Activated CD4-positive, alpha-beta T cell treated with anti-CD3 and anti-CD28 coated beads, Interleukin-2, amount 50 U/mL, for 1 hour (primary cell): ENCODE results near the gene ASGR1.

Source experiments
- DNase-seq: peaks from one replicate; pipeline ENCODE4 v3.0.0-alpha.2; 2020

ASGR1 gene

GRCh38 chr17:7215652-7216180, 36.5 kb upstream of the ASGR1 start:
- no peak for DNase-seq

DNA sequence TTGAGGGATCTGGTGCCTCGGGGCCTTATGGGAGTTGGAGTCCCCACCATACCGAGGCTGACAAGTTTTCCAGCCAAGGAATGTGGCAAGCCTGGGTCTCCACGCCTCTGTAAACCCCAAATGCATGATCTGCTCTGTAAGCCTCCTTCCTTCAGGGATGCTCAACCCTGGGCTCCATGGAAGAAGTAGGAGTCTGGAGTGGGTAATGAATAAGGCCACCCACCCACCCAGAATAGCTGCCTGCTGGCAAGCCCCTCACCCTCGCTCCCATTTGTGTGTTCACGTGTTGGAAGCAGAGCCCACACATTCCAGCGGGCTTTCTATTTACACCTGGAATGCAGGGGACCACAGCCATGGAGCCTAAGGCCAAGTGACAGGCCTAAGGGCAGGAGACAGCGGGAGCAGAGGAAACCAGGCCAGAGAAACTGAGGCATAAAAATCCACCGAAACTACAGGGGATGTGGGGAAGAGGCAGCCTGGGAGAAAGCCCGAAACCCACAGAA, 36.0 kb upstream of the ASGR1 start:
- DNase-seq = no peak

- peak; percentile 100 for DNase-seq
Observed at GRCh38 chr17:7214300-7215135, 35.3 kb upstream of the ASGR1 start.

DNA sequence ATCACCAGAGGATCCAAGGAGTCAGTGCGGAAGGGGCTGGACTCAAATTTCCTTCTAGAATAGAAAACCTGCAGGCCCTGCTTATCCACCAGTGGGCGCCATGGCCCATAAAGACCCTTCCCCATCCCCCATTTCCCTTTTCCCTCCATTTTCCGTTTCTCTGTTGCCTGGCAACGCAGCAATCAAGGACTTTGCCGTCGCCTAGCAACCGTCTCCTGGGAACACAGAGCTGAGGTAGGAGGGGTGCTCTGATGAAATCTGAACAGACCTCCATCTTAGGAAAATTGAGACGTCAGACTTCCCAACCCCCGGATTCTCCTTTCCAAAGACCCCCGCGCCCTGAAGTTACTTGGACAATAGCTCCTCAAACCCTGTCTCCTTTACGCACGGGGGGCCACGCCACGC, 34.7 kb upstream of the ASGR1 start:
- peak; percentile 81 for DNase-seq

DNA sequence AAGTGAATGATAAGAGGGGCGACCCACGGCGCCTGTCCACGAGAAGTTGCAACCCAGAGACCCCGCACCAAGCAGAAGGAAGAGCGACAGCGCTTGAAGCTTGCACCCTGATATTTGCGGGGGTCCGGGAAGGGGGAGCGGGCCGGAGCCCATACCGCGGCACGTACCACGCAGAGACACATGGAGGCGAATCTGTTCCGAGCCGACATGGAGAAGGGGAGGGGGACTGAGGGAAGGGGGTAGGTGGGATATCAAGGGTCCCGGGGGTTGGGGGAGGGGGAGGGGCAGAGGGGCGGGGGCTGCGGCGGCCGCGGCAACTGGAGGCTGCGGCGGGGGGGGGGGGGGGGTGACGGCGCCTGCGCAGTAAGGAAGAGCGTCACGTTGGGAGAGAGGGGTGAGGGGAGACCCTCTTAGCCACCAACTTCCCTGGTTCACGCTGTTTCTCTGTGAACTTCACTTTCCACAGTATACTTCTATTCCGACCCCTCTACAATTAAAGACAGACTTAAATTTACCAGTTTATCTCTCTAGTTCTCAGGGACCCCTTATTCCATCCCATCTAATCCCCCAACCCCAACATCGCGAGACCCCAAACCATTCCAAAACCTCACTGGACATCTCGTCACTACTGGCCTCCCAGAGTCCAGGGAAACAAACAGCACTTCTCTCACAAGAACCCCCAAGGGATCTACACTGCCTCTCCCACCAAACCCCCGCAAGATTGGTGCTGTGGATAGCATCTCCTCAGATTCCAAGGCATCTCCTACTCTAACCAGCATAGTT, 32.5 kb upstream of the ASGR1 start:
- no peak for DNase-seq

DNA sequence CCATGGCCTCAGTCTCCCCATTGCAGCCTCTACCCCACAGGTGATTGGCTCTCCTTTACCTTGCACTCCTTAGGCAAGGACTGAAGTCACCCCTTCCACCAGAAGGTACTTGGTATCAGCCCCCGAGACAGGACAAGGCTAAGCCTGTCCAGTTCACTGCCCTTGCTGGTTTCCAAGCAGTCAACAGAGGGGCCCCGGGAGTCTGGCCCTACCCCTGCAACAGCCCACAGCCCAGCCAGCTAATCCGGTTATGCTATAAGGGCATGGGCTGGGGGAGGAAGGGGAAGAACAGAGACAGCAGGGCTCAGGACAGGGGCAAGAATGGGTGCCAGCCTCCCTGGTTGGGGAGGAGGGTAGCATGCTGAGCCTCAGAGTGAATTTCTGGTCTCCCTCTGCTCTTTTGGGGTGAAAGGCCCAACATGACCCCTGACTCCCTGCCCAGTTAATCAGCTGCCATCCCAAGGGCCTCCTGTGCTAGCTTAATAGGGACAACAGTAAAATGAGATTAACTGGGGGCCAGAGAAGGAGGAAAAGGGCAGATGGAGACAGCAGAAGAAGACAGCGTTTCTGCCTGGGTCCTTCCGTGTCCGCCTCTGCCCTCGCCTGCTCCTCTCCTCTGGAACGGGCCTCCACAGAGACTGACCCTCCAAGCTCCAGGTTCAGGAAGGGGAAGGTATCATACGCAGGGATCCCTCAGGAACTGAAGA, 29.7 kb upstream of the ASGR1 start:
- no peak for DNase-seq

GRCh38 chr17:7208027-7208571, 28.9 kb upstream of the ASGR1 start:
- no peak for DNase-seq

DNA sequence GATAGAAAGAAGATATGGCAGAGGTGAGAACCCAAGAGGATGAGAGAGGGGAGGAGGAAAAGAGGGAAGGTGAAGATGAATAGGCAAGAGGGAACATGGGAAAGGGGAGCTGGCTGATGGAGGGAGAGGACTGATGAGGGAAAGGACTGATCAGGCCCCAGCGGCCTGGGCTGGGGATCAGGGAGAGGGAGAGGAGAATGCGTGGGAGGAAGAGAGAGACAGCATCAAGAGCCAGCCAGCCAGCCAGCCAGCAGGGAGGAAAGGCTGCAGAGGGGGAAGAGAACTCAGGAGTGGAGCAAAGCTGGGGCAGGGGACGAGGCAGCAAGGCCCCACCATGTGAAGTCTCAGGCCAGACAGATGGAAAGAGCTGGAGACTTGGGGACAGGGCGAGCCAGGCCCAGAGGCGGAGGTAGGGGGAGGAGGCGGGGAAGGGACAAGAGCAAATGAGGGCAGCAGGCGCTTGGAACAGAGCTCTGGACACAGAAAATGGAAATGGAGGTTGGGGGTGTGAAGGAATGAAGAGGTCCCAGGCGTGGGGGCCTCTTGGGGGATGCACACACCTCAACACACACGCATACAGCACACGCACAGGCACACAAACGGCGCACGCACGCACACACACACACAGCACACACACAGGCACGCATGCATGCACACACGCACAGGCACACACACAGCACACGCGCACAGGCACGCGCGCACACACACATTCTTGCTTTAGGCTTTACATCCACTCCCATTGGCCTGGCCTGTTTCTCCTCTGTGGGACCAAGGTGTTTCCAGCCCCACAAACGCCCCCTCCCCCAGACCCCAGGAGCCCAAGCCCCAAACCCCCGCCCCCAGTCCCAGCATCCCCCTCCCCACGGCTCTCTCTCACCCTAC, 28.2 kb upstream of the ASGR1 start:
- no peak for DNase-seq

- DNase-seq = no peak
Observed at GRCh38 chr17:7205561-7205960, 26.4 kb upstream of the ASGR1 start.

DNA sequence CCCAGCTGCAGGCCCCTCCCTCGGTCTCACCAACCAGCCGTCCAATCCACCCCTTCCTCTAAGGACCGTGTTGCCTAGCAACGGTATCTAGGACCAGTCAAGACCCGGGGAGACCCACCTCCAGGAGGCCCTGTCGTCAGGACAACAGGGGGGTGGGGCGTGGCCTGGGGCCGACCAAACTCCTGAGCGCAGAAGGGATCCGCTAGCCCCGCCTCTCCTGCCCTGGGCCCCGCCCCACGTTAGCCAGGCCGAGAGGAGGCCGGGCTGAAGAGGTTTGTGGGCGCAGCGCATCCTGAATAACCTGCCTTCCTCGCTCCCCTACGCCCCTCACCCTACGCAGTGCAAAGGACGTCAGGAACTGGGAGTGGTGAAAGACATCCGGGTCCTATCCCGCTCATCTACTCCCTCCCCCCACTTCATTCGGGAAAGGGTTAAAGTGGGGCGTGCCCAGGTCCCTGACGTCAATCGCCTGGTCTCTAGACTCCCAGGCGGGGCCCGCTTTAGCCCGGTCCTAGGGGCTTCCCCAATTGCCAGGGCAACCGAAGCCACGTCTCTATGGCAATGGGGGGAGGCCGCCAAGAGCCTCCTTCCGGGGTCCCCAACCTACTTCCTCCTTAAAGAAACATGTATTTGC, 25.8 kb upstream of the ASGR1 start:
- peak; percentile 96 for DNase-seq

DNA sequence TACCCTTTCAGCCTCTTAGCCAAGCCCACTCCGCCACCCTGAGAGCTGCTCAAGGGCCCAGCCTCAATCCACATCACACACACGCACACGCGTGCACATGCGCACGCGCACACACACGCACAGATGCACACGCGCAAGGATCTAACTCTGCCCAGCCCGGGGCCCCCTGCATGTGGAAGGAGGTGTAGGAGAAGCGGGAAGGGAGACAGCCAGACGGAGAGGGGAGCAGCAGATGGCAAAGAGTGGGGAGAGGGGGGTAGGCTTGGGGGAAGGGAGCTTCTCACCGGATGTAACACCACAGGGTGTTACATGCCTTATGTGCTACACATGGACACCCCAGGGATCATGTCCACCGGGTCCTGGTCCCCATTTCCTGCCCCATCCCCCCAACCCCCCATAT, 25.2 kb upstream of the ASGR1 start:
- DNase-seq = no peak

GRCh38 chr17:7203391-7203790, 24.2 kb upstream of the ASGR1 start:
- DNase-seq = no peak

DNA sequence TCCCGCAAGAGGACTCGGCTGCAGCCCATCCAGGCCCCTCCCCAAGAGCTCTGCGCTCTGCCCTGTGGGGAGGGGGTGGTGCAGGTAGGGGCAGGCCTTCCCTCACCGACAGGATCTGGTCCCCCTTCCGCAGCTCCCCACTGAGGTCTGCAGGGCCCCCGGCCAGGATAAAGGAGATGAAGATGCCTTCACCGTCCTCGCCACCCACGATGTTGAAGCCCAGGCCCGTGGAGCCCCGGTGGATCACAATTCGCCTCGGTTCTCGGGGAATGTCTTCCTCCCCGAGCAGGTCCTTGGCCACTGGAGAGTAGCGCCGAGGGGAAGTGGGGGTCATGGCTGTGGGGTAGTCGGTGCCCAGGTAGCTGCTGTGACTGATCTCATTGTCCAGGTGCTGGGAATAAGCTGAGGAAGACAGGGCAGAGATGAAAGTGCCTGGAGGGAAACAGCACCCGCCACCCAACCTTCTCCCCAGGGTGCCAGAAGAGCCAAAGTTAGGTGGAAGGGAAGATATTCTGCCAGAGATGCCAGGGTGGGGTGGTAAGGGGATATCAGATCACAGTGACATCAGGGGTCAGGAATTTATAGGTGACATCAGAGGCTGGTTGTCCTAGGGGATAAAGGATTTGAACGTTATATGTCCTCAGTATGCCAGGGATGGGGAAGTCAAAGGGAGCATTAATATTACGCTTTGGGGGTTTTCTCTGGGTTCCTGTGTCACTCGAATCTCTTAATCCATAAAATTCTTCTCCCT, 17.7 kb upstream of the ASGR1 start:
- DNase-seq = no peak

- no peak for DNase-seq
Observed at GRCh38 chr17:7195971-7196370, 16.8 kb upstream of the ASGR1 start.

- no peak for DNase-seq
Observed at GRCh38 chr17:7192271-7192937, 13.2 kb upstream of the ASGR1 start.

DNA sequence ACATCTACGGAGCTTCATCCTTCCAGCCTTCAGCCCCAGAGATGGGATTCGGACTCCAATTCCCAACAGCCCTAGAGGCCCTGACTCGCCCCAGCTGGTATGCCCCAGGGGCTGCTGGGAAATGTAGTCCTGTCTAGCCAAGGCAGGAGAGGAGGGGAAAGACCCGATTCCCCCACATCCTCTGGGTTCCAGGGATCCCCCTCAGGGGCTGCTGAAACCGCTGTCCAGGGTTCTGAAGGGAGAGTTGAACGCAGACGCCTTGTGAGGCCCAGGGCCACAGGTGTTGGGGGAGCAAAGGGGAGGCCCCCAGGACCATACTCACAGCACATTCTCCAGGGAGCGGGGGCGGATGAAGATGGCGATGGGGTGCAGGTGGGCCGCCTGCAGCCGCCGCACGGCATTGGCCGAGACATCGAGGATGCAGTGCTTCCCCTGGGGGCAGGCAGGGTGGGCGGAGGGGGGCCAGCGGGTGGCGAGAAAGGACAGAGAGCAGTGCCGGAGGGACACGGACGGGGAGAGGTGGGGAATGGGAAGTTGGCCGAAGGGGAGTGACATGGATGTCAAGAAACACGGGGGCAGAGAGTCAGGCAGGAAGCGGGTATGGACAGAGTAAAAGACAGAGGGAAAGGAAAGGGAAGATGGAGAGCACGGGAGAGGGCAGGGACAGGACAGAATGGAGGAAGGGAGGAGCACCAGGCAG, 12.6 kb upstream of the ASGR1 start:
- no peak for DNase-seq

GRCh38 chr17:7191069-7191468, 11.9 kb upstream of the ASGR1 start:
- DNase-seq = no peak

DNA sequence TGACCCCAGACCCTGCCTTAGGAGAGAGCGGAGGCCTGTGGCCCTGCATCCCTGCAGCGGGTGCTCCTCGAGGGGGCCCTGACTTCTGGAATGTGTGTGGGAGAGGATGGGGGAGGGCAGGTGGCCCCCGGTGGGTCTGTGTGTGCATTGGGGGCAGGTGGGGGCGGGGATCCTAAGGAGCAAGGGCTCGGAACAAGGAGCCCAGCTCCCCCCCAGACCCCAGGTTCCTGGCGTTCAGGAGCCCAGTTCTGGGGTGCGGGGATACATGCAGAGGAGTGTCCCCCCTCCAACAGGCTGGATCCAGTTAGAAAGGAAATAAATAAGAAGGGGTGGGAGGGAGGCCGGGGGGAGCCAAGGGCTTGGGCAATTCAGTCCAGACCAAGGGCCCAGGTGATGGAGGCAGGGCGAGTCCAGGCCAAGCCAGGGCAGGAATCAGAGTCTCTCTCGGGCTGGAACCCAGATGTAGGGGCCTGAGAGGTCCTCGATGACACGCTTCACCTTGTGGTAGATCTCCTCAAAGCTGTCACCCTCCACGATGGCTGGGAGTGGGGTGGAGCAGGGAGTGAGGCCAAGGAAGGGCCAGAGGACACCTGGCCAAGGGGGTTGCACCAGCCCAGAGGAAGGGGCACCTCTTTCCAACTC, 11.2 kb upstream of the ASGR1 start:
- DNase-seq = no peak

GRCh38 chr17:7186241-7186640, 7.1 kb upstream of the ASGR1 start:
- no peak for DNase-seq
